GM12875 (cell line): ENCODE data around the gene VSTM2B.

Source experiments
- H3K4me3 ChIP-seq: one replicate; pipeline ENCODE4 v1.5.1; 2011; ENCODE audit warnings: low read depth, low read length, control low read depth
- CTCF ChIP-seq: IDR thresholded peaks from 2 replicates; pipeline ENCODE4 v1.5.1; 2011; ENCODE audit warnings: low read depth, mild to moderate bottlenecking, control low read depth, inconsistent platforms, low read length, moderate library complexity, borderline replicate concordance; ENCODE audit not compliant: insufficient read depth

The VSTM2B gene

DNA sequence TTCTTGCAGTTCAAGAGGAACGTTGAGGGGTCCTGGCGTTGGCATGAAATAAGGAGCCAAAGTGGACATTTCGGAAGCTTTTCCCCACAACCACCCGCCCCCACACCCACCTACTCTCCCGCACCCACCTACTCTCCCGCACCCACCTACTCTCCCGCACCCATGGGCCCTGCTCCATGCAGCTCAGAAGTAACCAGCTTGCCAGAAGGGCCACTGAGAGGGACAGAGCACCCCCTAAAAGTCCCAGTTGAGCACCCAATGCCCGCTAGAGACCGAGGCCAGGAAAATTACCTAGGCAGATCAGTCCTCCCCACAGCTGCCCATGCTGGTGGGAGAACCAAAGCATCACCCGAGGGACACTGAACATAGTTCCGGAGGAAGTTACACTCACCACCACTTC, 11.8 kb downstream of the VSTM2B start:
- no peak for TF ChIP-seq CTCF
- no peak overlapping the region for H3K4me3 ChIP-seq

GRCh38 chr19:29538146-29538545, 12.4 kb downstream of the VSTM2B start:
- no peak overlapping the region for H3K4me3 ChIP-seq
- TF ChIP-seq CTCF: no peak

DNA sequence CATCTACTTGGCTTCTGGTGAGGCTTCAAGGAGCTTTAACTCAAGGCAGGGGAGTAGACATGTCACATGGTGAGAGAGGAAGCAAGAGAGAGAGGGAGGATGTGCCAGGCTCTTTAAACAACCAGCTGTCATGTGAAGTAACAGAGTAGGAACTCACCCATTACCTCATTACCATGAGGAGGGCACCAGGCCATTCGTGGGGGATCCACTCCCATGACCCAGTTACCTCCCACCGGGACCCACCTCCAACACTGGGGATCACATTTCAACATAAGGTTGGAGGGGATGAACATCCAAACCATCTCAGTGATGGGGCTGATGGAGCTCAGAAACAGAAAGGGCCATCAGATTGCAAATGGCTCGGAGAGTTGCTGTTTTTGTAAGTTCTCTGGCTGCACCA, 12.9 kb downstream of the VSTM2B start:
- no peak overlapping the region for H3K4me3 ChIP-seq
- no peak for TF ChIP-seq CTCF

DNA sequence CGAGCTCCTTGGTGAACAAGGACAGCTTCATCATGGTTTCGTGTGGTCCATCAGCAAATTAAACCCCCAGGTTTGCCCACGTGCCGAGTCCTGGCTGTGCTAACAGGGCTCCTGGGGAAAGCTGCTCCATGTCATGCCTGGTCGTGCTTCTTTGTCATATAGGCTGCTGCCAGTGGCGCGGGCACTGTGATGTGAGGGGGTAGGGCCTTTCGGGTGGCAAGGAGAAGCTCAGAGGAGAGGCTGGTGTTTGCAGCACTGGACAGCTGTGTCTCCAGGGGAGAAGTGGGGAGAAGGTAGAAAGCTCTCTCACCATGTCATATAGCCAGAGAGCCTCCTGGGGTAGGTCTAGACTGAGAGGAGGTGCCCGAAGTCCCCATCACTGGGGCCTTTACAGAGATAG, 13.3 kb downstream of the VSTM2B start:
- TF ChIP-seq CTCF: no peak
- no peak overlapping the region for H3K4me3 ChIP-seq

DNA sequence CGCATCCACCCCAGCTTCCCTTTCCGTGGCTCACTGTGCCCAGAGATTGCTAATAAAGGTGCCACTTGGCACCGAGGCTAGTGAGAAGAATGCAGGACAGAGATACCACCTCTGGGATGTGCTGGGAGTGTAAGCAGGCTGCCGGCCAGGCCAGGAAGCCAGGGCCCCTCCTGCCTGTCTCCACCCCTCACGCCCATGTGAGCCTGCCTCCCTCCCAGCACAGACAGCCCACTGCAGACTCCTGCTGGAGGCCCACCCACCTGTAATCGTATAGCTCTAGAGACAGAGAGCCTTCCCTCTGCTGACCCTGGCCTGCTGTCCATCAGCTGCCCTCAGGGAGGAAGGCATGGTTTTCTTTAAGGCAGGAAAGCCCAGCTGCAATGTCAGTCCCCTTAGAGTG, 13.9 kb downstream of the VSTM2B start:
- TF ChIP-seq CTCF: no peak
- H3K4me3 ChIP-seq: no peak overlapping the region

DNA sequence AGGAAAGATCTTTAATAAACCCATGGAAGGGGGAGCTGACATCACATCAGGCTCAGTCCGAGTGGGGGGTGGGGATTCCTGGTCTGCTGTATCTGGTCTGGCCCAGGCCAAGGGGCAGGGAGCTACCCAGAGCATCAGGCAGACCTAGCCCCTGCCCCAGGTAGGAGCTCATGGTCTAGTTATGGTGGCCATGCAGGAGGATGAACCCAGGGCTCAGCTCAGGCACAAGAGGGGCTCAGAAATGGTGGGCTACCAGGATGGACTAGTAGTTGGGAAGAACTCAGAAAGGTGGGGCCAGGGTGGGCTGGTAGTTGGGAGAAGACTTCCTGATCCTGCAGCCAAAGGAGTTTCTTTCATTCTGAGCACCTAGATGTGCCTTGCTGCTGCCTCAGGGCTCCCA, 14.3 kb downstream of the VSTM2B start:
- no peak for TF ChIP-seq CTCF

GRCh38 chr19:29541473-29542253, 15.9 kb downstream of the VSTM2B start:
- no peak for TF ChIP-seq CTCF
- H3K4me3 ChIP-seq: no peak overlapping the region

More for the DNA sequence above, 14.3 kb downstream of the VSTM2B start:
- H3K4me3 ChIP-seq: no peak overlapping the region
